ENCODE data around the gene CPNE5. TPM values are rescaled to one million over a fixed set of nuclear protein-coding genes. Genes with fewer than 3 reads are reported as not detected.
A peak's percentile ranks its signal among the peaks of the same experiment; 100 is the strongest.

The CPNE5 gene
- total and polyA plus RNA-seq, 9 of the 15 experiments (the other 6 are each of a cell fraction or from before 2014, with no cell fraction given) = 0.14 to 1.0 (median 0.46) TPM; not detected in 2

DNA sequence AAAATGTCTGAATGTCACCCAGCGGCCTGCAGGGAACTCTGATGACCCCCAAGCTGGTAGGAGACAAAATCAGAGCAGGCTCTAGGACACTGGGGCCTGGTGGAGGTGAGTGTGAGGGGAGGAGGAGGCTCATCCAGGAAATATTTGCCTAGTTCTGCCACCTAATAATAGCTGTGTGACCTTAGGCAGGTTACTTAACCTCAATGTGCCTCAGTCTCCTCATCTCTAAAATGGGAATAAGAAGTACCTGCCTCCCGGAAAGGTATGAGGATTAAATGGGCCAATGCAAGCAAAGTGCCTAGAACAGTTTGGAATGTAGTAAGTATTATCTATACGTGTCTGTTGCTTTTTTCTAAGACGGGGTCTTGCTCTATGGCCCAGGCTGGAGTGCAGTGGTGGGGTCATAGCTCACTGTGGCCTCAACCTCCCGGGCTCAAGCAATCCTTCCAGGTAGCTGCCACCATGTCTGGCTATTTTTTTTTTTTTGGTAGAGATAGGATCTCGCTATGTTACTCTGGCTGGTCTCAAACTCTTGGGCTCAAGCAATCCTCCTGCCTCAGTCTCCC, 81.2 kb downstream of the CPNE5 start:
- WGBS (ENCODE audit: insufficient coverage, low coverage, missing lambda C conversion rate) = 16% methylated on average over 6 of the region's 6 CpGs

More for the DNA sequence above, 81.2 kb downstream of the CPNE5 start:
- Histone ChIP-seq H3K79me2 (ENCODE audit: control insufficient read depth, insufficient read depth, low read length) (no peaks in the 10 kb centered on the region), H4K20me1 (replicated peaks; ENCODE audit: control insufficient read depth, insufficient read depth, low read length) (peaks cover 14% of the 10 kb centered on the region; the same call in 1 of the 2 replicates), H3K9me1 (ENCODE audit: control insufficient read depth, insufficient read depth, low read length) (no peaks in the 10 kb centered on the region), H3K36me3 (ENCODE audit: control insufficient read depth, insufficient read depth, low read length) (no peaks in the 10 kb centered on the region), H3K4me3 (no peak overlapping the region), H3K4me2 (ENCODE audit: insufficient read depth, low read length) (0 out of 2 replicates have a peak overlapping the region, but pooled peaks have one; percentile 86), H2AFZ (ENCODE audit: low read depth, low read length) (no peak overlapping the region), H3K27me3 (ENCODE audit: control insufficient read depth in 2 of 2, insufficient read depth in 2 of 2, low read length in 2 of 2) (peaks cover 25 to 43% of the 10 kb centered on the region in 2 experiments; a peak in 4 of 5 replicates), H3K27ac (ENCODE audit: extremely low read depth, low read depth, low read length) (no peak overlapping the region), H3K9me3 (replicated peaks; ENCODE audit: control insufficient read depth, insufficient read depth, low read depth, low read length) (no peaks in the 10 kb centered on the region), H3K4me1 (replicated peaks in 1 of 2; ENCODE audit: control insufficient read depth in 2 of 2, insufficient read depth in 2 of 2, low read length in 2 of 2) (peaks cover 0 to 5% of the 10 kb centered on the region in 2 experiments; a peak in 3 of 5 replicates), H3K9ac (ENCODE audit: insufficient read depth in 1 of 2, low read depth in 2 of 2, low read length in 2 of 2) (no peak overlapping the region)
- FAIRE-seq = no peak
- no TSS peak for BruUV-seq (replicated peaks)
- TF ChIP-seq, protein P1, sequence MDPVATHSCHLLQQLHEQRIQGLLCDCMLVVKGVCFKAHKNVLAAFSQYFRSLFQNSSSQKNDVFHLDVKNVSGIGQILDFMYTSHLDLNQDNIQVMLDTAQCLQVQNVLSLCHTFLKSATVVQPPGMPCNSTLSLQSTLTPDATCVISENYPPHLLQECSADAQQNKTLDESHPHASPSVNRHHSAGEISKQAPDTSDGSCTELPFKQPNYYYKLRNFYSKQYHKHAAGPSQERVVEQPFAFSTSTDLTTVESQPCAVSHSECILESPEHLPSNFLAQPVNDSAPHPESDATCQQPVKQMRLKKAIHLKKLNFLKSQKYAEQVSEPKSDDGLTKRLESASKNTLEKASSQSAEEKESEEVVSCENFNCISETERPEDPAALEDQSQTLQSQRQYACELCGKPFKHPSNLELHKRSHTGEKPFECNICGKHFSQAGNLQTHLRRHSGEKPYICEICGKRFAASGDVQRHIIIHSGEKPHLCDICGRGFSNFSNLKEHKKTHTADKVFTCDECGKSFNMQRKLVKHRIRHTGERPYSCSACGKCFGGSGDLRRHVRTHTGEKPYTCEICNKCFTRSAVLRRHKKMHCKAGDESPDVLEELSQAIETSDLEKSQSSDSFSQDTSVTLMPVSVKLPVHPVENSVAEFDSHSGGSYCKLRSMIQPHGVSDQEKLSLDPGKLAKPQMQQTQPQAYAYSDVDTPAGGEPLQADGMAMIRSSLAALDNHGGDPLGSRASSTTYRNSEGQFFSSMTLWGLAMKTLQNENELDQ (CRISPR knock-in tag; IDR thresholded peaks at IDR 0.05; ENCODE audit: borderline replicate concordance) = no peak
- no peak for TF ChIP-seq MAFG (tag; conservative IDR thresholded peaks at IDR 0.05)
- TF ChIP-seq TAF7 (tag; IDR thresholded peaks at IDR 0.05) = no peak
- TF ChIP-seq BCOR (IDR thresholded peaks at IDR 0.05) = peak; percentile 77
- TF ChIP-seq, protein P2, sequence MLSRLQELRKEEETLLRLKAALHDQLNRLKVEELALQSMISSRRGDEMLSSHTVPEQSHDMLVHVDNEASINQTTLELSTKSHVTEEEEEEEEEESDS (CRISPR knock-in tag; IDR thresholded peaks at IDR 0.05) = no peak
- TF ChIP-seq, protein P3, sequence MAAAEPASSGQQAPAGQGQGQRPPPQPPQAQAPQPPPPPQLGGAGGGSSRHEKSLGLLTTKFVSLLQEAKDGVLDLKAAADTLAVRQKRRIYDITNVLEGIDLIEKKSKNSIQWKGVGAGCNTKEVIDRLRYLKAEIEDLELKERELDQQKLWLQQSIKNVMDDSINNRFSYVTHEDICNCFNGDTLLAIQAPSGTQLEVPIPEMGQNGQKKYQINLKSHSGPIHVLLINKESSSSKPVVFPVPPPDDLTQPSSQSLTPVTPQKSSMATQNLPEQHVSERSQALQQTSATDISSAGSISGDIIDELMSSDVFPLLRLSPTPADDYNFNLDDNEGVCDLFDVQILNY (CRISPR knock-in tag; IDR thresholded peaks at IDR 0.05) = no peak
- no peak for TF ChIP-seq PHF21A (IDR thresholded peaks at IDR 0.05; ENCODE audit: borderline replicate concordance, low read depth)
- TF ChIP-seq ADNP (tag; IDR thresholded peaks at IDR 0.05) = peak; percentile 44; the same call in 1 of the 2 replicates
- TF ChIP-seq ZNF121 (CRISPR knock-in tag; conservative IDR thresholded peaks at IDR 0.05) = peak; percentile 96
- no peak for TF ChIP-seq DDX20 (tag; IDR thresholded peaks at IDR 0.05; ENCODE audit: low read depth)
- peak; percentile 92 for TF ChIP-seq RBM25 (IDR thresholded peaks at IDR 0.05; ENCODE audit: low read depth, low read length, severe bottlenecking)
- TF ChIP-seq SMARCA5 (IDR thresholded peaks at IDR 0.05) = peak; percentile 72; the same call in 1 of the 2 replicates
- peak in 1 of 2 experiments; percentile 62; a peak in 2 of 4 replicates for TF ChIP-seq KDM1A (IDR thresholded peaks at IDR 0.05)
- TF ChIP-seq HDAC2 (IDR thresholded peaks at IDR 0.05) = 0 out of 2 replicates have a peak, but pooled peaks have one; percentile 29
- TF ChIP-seq NCOA1 (IDR thresholded peaks at IDR 0.05; ENCODE audit: low read depth) = no peak
- no peak for TF ChIP-seq TCF7L2 (IDR thresholded peaks at IDR 0.05; ENCODE audit: low read depth, low read length)
- no peak for TF ChIP-seq POLR2H (tag; IDR thresholded peaks at IDR 0.05; ENCODE audit: low read depth)
- peak; percentile 82 for TF ChIP-seq CHD4 (IDR thresholded peaks at IDR 0.05; ENCODE audit: insufficient read depth, insufficient replicate concordance, low read depth, low read length, poor library complexity, severe bottlenecking)
- peak; percentile 73 for TF ChIP-seq ESRRA (IDR thresholded peaks at IDR 0.05; ENCODE audit: borderline replicate concordance, low read depth)
- DNase-seq (ENCODE audit: extremely low read depth in 1 of 4, low spot score in 3 of 4) = no peak
- POLR2A ChIA-PET = interaction anchor here (0.6 to 2.9 kb wide), 5 partner anchors 10 to 162 kb away, joined by 3 to 16 read pairs (median 9); no protein-coding TSS in a partner anchor
- ATAC-seq = no peak
- CTCF ChIA-PET (ENCODE audit: low intra/inter-chr PET ratio) = interaction anchor here (0.6 to 2.2 kb wide), 3 partner anchors 128 to 143 kb away, joined by 3 to 21 read pairs (median 13); no protein-coding TSS in a partner anchor
- intact Hi-C loops (cut with micrococcal nuclease) (loop anchor here (2.0 kb wide), 2 partner anchors 135 to 143 kb away; no protein-coding TSS in a partner anchor), in situ Hi-C loops (cut with MboI) (loop anchor here (10.0 kb wide), 1 partner anchor 133 kb away; no protein-coding TSS in a partner anchor)
